ENCODE measurements around the gene OTUD4. TPM values are rescaled to one million over a fixed set of nuclear protein-coding genes. Genes with fewer than 3 reads are reported as not detected.
A peak's percentile ranks its signal among the peaks of the same experiment; 100 is the strongest.

Gene OTUD4
- total RNA-seq, 1 experiment from 2014 or later: 44.2 TPM

DNA sequence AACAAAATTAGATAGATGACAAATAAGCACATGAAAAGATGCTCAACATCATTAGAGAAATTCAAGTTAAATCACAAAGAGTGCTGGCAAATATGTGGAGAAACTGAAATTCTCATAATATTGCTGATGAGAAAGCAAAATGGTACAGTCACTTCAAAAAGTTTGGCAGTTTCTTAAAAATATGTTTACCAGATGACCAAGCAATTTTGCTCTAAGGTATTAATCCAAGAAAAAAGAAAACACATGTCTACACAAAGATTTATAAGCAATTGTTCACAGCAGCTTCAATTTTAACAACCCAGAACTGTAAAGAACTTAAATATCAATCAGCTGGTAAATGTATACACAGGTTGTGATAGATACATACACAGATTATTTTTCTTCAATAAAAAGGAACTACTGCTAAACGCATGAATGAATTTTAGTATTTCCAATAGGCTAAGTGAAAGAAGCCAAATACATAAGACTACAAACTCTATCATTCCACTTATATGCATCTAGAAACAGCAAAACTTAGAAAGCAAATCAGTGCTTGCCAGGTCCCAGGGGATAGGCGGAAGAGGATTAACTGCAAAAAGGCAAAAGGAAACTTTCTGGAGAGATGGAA, 11.7 kb downstream of the OTUD4 start:
- H3K27ac ChIP-seq (ENCODE audit: low read depth, low read length, poor library complexity, severe bottlenecking): no peak overlapping the region
- no TSS peak for BruUV-seq (replicated peaks)
- POLR2A ChIA-PET (ENCODE audit: low non-redundant PET): no interaction called here
- H3K36me3 ChIP-seq (ENCODE audit: insufficient read depth, low read length, poor library complexity, severe bottlenecking): peaks cover 33% of the 10 kb centered on the region
- peaks cover 3% of the 10 kb centered on the region for H3K4me1 ChIP-seq (ENCODE audit: insufficient read depth, low read length, poor library complexity, severe bottlenecking)
- TF ChIP-seq, protein P1, sequence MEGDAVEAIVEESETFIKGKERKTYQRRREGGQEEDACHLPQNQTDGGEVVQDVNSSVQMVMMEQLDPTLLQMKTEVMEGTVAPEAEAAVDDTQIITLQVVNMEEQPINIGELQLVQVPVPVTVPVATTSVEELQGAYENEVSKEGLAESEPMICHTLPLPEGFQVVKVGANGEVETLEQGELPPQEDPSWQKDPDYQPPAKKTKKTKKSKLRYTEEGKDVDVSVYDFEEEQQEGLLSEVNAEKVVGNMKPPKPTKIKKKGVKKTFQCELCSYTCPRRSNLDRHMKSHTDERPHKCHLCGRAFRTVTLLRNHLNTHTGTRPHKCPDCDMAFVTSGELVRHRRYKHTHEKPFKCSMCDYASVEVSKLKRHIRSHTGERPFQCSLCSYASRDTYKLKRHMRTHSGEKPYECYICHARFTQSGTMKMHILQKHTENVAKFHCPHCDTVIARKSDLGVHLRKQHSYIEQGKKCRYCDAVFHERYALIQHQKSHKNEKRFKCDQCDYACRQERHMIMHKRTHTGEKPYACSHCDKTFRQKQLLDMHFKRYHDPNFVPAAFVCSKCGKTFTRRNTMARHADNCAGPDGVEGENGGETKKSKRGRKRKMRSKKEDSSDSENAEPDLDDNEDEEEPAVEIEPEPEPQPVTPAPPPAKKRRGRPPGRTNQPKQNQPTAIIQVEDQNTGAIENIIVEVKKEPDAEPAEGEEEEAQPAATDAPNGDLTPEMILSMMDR (conservative IDR thresholded peaks at IDR 0.05; ENCODE audit: low read depth, low read length): no peak
- no peak for TF ChIP-seq EZH2 (IDR thresholded peaks at IDR 0.05; ENCODE audit: borderline replicate concordance, low read depth, low read length, poor library complexity, severe bottlenecking)
- H3K9me3 ChIP-seq (ENCODE audit: low read depth, low read length, poor library complexity, severe bottlenecking): no peaks in the 10 kb centered on the region
- no peaks in the 10 kb centered on the region for H3K27me3 ChIP-seq (replicated peaks; ENCODE audit: insufficient read depth, low read depth, low read length, poor library complexity)
- no peak overlapping the region for H3K4me3 ChIP-seq (ENCODE audit: low read depth, low read length, poor library complexity, severe bottlenecking)
- intact Hi-C loops (cut with micrococcal nuclease; ENCODE audit: unreplicated experiment): no loop called here
- peak; percentile 17 for DNase-seq (ENCODE audit: low spot score)
- CTCF ChIA-PET: no interaction called here

DNA sequence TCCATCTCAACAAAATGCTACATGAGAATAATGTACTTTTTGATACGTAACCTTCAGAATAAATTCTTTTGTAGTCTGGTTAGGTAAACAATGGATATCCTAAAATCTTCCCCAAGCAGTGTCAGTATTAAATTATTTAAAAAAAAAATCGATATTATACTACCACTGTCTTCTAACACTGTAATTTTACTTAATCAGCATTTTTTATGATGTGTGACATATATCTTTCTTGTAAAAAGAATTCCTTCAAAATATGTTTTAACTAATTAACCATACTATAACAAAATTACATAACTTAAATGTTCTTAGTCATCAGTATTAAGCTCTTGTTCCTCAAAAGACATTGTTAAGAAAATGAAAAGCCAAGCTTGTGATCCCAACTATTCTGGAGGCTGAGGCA, 12.5 kb downstream of the OTUD4 start:
- H3K9me3 ChIP-seq (ENCODE audit: low read depth, low read length, poor library complexity, severe bottlenecking): no peaks in the 10 kb centered on the region
- no peaks in the 10 kb centered on the region for H3K27me3 ChIP-seq (replicated peaks; ENCODE audit: insufficient read depth, low read depth, low read length, poor library complexity)
- H3K4me1 ChIP-seq (ENCODE audit: insufficient read depth, low read length, poor library complexity, severe bottlenecking): peaks cover 3% of the 10 kb centered on the region
- peaks cover 32% of the 10 kb centered on the region for H3K36me3 ChIP-seq (ENCODE audit: insufficient read depth, low read length, poor library complexity, severe bottlenecking)
- ChIA-PET CTCF (no interaction called here), POLR2A (ENCODE audit: low non-redundant PET) (no interaction called here)
- H3K27ac ChIP-seq (ENCODE audit: low read depth, low read length, poor library complexity, severe bottlenecking): no peak overlapping the region
- no peak overlapping the region for H3K4me3 ChIP-seq (ENCODE audit: low read depth, low read length, poor library complexity, severe bottlenecking)
- intact Hi-C loops (cut with micrococcal nuclease; ENCODE audit: unreplicated experiment): no loop called here
- BruUV-seq (replicated peaks): no TSS peak
- TF ChIP-seq, protein P1 (conservative IDR thresholded peaks at IDR 0.05; ENCODE audit: low read depth, low read length): no peak
- TF ChIP-seq EZH2 (IDR thresholded peaks at IDR 0.05; ENCODE audit: borderline replicate concordance, low read depth, low read length, poor library complexity, severe bottlenecking): no peak
- no peak for DNase-seq (ENCODE audit: low spot score)

DNA sequence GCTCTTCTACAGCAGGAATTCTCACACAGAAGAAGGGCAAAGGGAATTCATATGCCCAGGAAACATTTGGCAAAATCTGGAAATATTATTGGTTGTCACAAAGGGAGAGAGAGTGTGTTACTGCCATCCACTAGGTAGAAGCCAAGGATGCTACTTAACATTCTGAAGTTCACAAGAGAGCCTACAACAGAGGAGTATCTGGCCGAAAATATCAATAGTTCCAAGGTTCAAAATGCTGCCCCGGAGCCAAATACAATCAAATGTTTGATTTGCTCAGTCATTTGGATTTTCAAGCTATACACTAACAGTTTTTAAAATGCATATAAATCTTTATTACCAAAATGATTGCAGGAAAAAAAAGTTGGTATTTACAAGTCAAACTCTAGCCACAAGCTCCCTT, 18.8 kb downstream of the OTUD4 start:
- Histone ChIP-seq H3K27ac (ENCODE audit: low read depth, low read length, poor library complexity, severe bottlenecking) (no peak overlapping the region), H3K27me3 (replicated peaks; ENCODE audit: insufficient read depth, low read depth, low read length, poor library complexity) (no peaks in the 10 kb centered on the region), H3K4me3 (ENCODE audit: low read depth, low read length, poor library complexity, severe bottlenecking) (no peak overlapping the region), H3K36me3 (ENCODE audit: insufficient read depth, low read length, poor library complexity, severe bottlenecking) (peaks cover 39% of the 10 kb centered on the region), H3K9me3 (ENCODE audit: low read depth, low read length, poor library complexity, severe bottlenecking) (no peaks in the 10 kb centered on the region), H3K4me1 (ENCODE audit: insufficient read depth, low read length, poor library complexity, severe bottlenecking) (no peaks in the 10 kb centered on the region)
- POLR2A ChIA-PET (ENCODE audit: low non-redundant PET): no interaction called here
- CTCF ChIA-PET: no interaction called here
- TF ChIP-seq EZH2 (IDR thresholded peaks at IDR 0.05; ENCODE audit: borderline replicate concordance, low read depth, low read length, poor library complexity, severe bottlenecking): no peak
- TF ChIP-seq, protein P1 (conservative IDR thresholded peaks at IDR 0.05; ENCODE audit: low read depth, low read length): no peak
- BruUV-seq (replicated peaks): no TSS peak
- intact Hi-C loops (cut with micrococcal nuclease; ENCODE audit: unreplicated experiment): no loop called here
- DNase-seq (ENCODE audit: low spot score): no peak
